ENCODE results near the gene MTMR2.

DNA sequence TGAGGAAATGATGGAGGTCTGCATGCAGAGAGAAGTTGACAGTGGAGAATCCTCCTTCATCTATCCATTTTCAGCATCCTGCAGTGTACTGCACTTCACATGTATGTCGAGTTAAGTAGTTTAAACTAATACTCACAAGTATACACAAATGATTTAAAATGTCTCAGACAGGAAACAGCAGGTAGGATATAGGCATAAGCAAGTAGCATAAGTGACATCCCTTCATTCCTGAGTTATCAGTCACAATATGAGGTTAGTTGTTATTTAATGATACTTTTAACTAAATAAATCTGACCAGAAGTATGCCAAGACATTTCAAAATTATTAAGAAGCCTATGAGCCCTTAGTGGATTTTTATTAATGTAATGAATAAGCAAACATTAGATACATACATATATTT lies 37.4 kb downstream of the MTMR2 start:
- TF ChIP-seq, protein P1, sequence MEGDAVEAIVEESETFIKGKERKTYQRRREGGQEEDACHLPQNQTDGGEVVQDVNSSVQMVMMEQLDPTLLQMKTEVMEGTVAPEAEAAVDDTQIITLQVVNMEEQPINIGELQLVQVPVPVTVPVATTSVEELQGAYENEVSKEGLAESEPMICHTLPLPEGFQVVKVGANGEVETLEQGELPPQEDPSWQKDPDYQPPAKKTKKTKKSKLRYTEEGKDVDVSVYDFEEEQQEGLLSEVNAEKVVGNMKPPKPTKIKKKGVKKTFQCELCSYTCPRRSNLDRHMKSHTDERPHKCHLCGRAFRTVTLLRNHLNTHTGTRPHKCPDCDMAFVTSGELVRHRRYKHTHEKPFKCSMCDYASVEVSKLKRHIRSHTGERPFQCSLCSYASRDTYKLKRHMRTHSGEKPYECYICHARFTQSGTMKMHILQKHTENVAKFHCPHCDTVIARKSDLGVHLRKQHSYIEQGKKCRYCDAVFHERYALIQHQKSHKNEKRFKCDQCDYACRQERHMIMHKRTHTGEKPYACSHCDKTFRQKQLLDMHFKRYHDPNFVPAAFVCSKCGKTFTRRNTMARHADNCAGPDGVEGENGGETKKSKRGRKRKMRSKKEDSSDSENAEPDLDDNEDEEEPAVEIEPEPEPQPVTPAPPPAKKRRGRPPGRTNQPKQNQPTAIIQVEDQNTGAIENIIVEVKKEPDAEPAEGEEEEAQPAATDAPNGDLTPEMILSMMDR (IDR thresholded peaks at IDR 0.05; ENCODE audit: poor library complexity, severe bottlenecking): no peak
- no peak for TF ChIP-seq EP300 (conservative IDR thresholded peaks at IDR 0.05; ENCODE audit: poor library complexity, severe bottlenecking)
- TF ChIP-seq, protein P2, sequence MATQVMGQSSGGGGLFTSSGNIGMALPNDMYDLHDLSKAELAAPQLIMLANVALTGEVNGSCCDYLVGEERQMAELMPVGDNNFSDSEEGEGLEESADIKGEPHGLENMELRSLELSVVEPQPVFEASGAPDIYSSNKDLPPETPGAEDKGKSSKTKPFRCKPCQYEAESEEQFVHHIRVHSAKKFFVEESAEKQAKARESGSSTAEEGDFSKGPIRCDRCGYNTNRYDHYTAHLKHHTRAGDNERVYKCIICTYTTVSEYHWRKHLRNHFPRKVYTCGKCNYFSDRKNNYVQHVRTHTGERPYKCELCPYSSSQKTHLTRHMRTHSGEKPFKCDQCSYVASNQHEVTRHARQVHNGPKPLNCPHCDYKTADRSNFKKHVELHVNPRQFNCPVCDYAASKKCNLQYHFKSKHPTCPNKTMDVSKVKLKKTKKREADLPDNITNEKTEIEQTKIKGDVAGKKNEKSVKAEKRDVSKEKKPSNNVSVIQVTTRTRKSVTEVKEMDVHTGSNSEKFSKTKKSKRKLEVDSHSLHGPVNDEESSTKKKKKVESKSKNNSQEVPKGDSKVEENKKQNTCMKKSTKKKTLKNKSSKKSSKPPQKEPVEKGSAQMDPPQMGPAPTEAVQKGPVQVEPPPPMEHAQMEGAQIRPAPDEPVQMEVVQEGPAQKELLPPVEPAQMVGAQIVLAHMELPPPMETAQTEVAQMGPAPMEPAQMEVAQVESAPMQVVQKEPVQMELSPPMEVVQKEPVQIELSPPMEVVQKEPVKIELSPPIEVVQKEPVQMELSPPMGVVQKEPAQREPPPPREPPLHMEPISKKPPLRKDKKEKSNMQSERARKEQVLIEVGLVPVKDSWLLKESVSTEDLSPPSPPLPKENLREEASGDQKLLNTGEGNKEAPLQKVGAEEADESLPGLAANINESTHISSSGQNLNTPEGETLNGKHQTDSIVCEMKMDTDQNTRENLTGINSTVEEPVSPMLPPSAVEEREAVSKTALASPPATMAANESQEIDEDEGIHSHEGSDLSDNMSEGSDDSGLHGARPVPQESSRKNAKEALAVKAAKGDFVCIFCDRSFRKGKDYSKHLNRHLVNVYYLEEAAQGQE (IDR thresholded peaks at IDR 0.05; ENCODE audit: borderline replicate concordance): no peak
- TF ChIP-seq POLR2AphosphoS5 (IDR thresholded peaks at IDR 0.05): no peak
- TF ChIP-seq EZH2 (IDR thresholded peaks at IDR 0.05; ENCODE audit: borderline replicate concordance, insufficient read depth, low read length, poor library complexity, severe bottlenecking): no peak
- no peak for TF ChIP-seq TAF1 (IDR thresholded peaks at IDR 0.05; ENCODE audit: low read depth)
- TF ChIP-seq RAD21 (conservative IDR thresholded peaks at IDR 0.05): no peak
- TF ChIP-seq SMC3 (conservative IDR thresholded peaks at IDR 0.05; ENCODE audit: poor library complexity): no peak
